Neural progenitor cell (in vitro differentiated cells): ENCODE measurements around the gene CTCF. TPM values are rescaled to one million over a fixed set of nuclear protein-coding genes. Genes with fewer than 3 reads are reported as not detected.
A peak's percentile ranks its signal among the peaks of the same experiment; 100 is the strongest.

Experiments used
- DNase-seq: peaks from one replicate; pipeline ENCODE4 v3.0.0-alpha.2; 2016; ENCODE audit warnings: low spot score
- H2AFZ ChIP-seq: fragments of 200-600 bp; sonication (generic); replicated peaks from 2 replicates; pipeline ENCODE4 v1.6.1; 2016; ENCODE audit warnings: antibody characterized with exemption
- H3F3A ChIP-seq: fragments of 200-600 bp; sonication (generic); 2 replicates; pipeline ENCODE4 v1.6.1; 2016; ENCODE audit warnings: antibody characterized with exemption, low read depth
- H3K27ac ChIP-seq: fragments of 200-600 bp; sonication (generic); 2 replicates; pipeline ENCODE4 v1.5.1; 2016; ENCODE audit warnings: mild to moderate bottlenecking
- H3K27me3 ChIP-seq: fragments of 200-600 bp; sonication (generic); 2 replicates; pipeline ENCODE4 v1.6.1; 2016; ENCODE audit warnings: mild to moderate bottlenecking, moderate library complexity
- H3K36me3 ChIP-seq: fragments of 200-600 bp; sonication (generic); 2 replicates; pipeline ENCODE4 v1.5.1; 2016
- H3K4me1 ChIP-seq: fragments of 200-600 bp; sonication (generic); 2 replicates; pipeline ENCODE4 v1.6.1; 2016; ENCODE audit warnings: mixed run types
- H3K4me2 ChIP-seq: fragments of 200-600 bp; sonication (generic); 2 replicates; pipeline ENCODE4 v1.6.1; 2016
- H3K4me3 ChIP-seq: fragments of 200-600 bp; sonication (generic); 2 replicates; pipeline ENCODE4 v1.5.1; 2016
- H3K79me2 ChIP-seq: fragments of 200-600 bp; sonication (generic); 2 replicates; pipeline ENCODE4 v1.6.1; 2016; ENCODE audit warnings: low read depth
- H3K9ac ChIP-seq: fragments of 200-600 bp; sonication (generic); 2 replicates; pipeline ENCODE4 v1.6.1; 2016
- H3K9me3 ChIP-seq: fragments of 200-600 bp; sonication (generic); 2 replicates; pipeline ENCODE4 v1.5.1; 2016; ENCODE audit warnings: low read depth
- H4K20me1 ChIP-seq: fragments of 200-600 bp; sonication (generic); 2 replicates; pipeline ENCODE4 v1.6.1; 2016; ENCODE audit warnings: low read depth
- H3K27ac Mint-ChIP-seq: 3 replicates; pipeline ENCODE4 v1.8.0; 2021; ENCODE audit warnings: mixed read lengths
- H3K27me3 Mint-ChIP-seq: 2 replicates; pipeline ENCODE4 v1.8.0; 2022; ENCODE audit warnings: low read depth, mild to moderate bottlenecking, inconsistent platforms, moderate library complexity, mixed read lengths; ENCODE audit not compliant: insufficient read depth
- H3K36me3 Mint-ChIP-seq: 3 replicates; pipeline ENCODE4 v1.8.0; 2021; ENCODE audit warnings: mixed read lengths
- H3K4me1 Mint-ChIP-seq: 3 replicates; pipeline ENCODE4 v1.8.0; 2021; ENCODE audit warnings: mixed read lengths
- H3K4me3 Mint-ChIP-seq: 3 replicates; pipeline ENCODE4 v1.8.0; 2021; ENCODE audit warnings: mild to moderate bottlenecking, moderate library complexity, mixed read lengths
- H3K9me3 Mint-ChIP-seq: 3 replicates; pipeline ENCODE4 v1.8.0; 2020; ENCODE audit warnings: mixed read lengths
- EZH2 ChIP-seq: fragments of 200-600 bp; sonication (generic); IDR thresholded peaks from 2 replicates; pipeline ENCODE4 v1.6.1; 2017; ENCODE audit warnings: antibody characterized with exemption, mild to moderate bottlenecking, moderate library complexity
- EZH2phosphoT487 ChIP-seq: fragments of 200-600 bp; sonication (generic); IDR thresholded peaks from 2 replicates; pipeline ENCODE4 v1.6.1; 2017; ENCODE audit warnings: antibody characterized with exemption
- total RNA-seq: library from RNA; depleted of rRNA; stranded (reverse); fragments of >200 nt; gene quantifications from 2 replicates; pipeline ENCODE4 v1.2.3, GENCODE V29; 2015; ENCODE audit warnings: low replicate concordance
- TF ChIP-seq, protein P1 (sequence below): fragments of 200-600 bp; sonication (generic); IDR thresholded peaks from 2 replicates; pipeline ENCODE4 v1.5.1; 2017; ENCODE audit warnings: antibody characterized with exemption, mild to moderate bottlenecking

CTCF gene
- total RNA-seq, 1 donor from 2014 or later = 76.3 TPM

DNA sequence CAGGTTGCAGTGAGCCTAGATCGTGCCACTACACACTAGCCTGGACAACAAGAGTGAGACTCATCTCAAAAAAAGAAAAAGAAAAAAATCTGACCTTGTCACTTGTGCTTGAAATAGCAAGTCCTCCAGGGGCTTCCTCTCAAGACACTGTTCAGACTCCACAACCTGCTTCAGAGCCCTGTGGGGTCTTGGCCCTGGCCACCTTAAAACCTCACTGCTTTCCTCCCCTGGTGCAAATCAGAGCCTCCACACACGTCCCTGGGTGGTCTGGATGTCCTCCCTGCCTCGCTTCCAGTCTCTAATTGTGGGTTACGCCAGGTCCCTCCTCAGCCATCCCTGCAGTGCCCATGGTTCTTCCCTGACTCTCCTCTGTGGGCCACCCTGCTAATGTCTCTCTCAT lies 93.0 kb downstream of the CTCF start:
- no peak for DNase-seq
- H3K27me3 Mint-ChIP-seq = peaks cover 32% of the 10 kb centered on the region
- Histone ChIP-seq H2AFZ (no peak overlapping the region), H3K4me1 (peaks cover 10% of the 10 kb centered on the region), H3K36me3 (no peaks in the 10 kb centered on the region), H3K9ac (no peak overlapping the region), H4K20me1 (peaks cover 67% of the 10 kb centered on the region), H3K9me3 (no peaks in the 10 kb centered on the region), H3K27ac (no peak overlapping the region), H3F3A (peaks cover 10% of the 10 kb centered on the region), H3K79me2 (peaks cover 8% of the 10 kb centered on the region), H3K4me3 (no peak overlapping the region), H3K27me3 (peaks cover 33% of the 10 kb centered on the region), H3K4me2 (no peak overlapping the region)
- TF ChIP-seq, protein P1, sequence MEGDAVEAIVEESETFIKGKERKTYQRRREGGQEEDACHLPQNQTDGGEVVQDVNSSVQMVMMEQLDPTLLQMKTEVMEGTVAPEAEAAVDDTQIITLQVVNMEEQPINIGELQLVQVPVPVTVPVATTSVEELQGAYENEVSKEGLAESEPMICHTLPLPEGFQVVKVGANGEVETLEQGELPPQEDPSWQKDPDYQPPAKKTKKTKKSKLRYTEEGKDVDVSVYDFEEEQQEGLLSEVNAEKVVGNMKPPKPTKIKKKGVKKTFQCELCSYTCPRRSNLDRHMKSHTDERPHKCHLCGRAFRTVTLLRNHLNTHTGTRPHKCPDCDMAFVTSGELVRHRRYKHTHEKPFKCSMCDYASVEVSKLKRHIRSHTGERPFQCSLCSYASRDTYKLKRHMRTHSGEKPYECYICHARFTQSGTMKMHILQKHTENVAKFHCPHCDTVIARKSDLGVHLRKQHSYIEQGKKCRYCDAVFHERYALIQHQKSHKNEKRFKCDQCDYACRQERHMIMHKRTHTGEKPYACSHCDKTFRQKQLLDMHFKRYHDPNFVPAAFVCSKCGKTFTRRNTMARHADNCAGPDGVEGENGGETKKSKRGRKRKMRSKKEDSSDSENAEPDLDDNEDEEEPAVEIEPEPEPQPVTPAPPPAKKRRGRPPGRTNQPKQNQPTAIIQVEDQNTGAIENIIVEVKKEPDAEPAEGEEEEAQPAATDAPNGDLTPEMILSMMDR = no peak
- TF ChIP-seq EZH2phosphoT487 = no peak
- no peak for TF ChIP-seq EZH2
- H3K36me3 Mint-ChIP-seq = no peaks in the 10 kb centered on the region
- H3K4me1 Mint-ChIP-seq = peaks cover 10% of the 10 kb centered on the region
- peak overlapping the region; percentile 53 for H3K4me3 Mint-ChIP-seq
- H3K27ac Mint-ChIP-seq = no peak overlapping the region
- no peaks in the 10 kb centered on the region for H3K9me3 Mint-ChIP-seq

DNA sequence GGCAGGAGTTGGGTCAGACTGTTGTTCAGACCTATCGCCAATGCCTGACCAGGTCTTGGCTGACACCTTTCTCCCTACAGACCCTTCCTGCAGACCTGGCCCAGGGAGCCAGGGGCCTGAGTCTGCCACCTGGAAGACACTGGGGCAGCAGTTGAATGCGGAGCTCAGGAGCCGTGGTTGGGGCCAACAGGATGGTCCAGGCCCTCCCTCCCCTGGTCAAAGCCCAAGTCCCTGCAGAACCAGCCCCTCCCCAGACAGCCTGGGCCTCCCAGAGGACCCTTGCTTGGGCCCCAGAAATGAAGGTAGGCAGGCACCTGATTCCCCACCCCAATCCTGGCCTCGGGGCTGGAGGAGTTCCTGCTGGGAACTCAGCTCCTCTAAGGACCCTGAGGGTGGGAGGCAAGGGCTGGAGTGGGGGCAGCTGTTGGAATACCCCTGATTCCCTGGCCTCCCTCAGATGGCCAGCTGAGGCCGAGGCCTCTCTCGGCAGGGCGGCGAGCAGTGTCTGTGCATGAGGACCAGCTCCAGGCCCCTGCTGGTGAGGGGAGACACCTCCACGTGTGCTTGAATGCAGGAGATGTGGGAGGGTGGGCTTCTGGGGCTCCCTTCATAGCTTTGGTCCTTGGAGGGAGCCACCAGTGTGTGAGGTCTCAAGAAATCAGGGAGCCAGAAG lies 94.2 kb downstream of the CTCF start:
- H3K4me3 Mint-ChIP-seq = no peak overlapping the region
- no peak for DNase-seq
- Histone ChIP-seq H3K9ac (no peak overlapping the region), H3K4me2 (no peak overlapping the region), H3K4me1 (peaks cover 11% of the 10 kb centered on the region), H3K27ac (no peak overlapping the region), H4K20me1 (peaks cover 67% of the 10 kb centered on the region), H3K36me3 (no peaks in the 10 kb centered on the region), H3K27me3 (peaks cover 33% of the 10 kb centered on the region), H3K79me2 (peaks cover 8% of the 10 kb centered on the region), H2AFZ (no peak overlapping the region), H3F3A (peaks cover 19% of the 10 kb centered on the region), H3K9me3 (no peaks in the 10 kb centered on the region), H3K4me3 (no peak overlapping the region)
- H3K4me1 Mint-ChIP-seq = peaks cover 12% of the 10 kb centered on the region
- TF ChIP-seq, protein P1 = no peak
- TF ChIP-seq EZH2phosphoT487 (no peak), EZH2 (no peak)
- no peaks in the 10 kb centered on the region for H3K36me3 Mint-ChIP-seq
- no peak overlapping the region for H3K27ac Mint-ChIP-seq
- H3K9me3 Mint-ChIP-seq = no peaks in the 10 kb centered on the region
- H3K27me3 Mint-ChIP-seq = peaks cover 23% of the 10 kb centered on the region

DNA sequence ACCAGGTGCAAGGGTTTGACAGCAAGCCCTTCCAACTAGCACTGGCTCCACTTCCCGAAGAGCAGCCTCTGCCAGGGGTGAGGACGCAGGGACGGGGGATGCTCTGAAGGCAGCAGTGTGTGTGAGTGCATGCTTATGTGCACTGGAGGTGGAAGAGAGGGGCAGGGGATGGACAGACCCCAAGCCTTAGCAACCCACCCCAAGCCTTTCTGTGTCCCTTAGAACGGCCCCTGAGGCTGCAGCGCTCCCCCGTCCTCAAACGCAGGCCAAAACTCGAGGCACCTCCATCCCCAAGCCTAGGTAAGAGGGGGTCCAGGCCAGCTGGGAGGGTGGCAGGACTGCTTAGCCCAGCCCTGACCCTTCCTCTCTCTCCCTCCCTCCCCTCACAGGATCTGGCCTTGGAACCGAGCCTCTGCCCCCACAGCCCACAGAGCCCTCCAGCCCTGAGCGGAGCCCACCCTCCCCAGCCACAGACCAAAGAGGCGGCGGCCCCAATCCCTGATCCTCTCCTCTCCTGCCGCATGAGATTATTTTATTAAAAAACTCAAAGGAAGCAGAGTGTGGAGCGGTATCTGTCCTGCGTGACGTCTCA lies 94.8 kb downstream of the CTCF start:
- Histone ChIP-seq H3F3A (peaks cover 22% of the 10 kb centered on the region), H3K4me1 (peaks cover 15% of the 10 kb centered on the region), H3K4me2 (no peak overlapping the region), H3K27me3 (peaks cover 34% of the 10 kb centered on the region), H3K27ac (no peak overlapping the region), H3K4me3 (no peak overlapping the region), H3K36me3 (no peaks in the 10 kb centered on the region), H3K9me3 (no peaks in the 10 kb centered on the region), H3K79me2 (peaks cover 8% of the 10 kb centered on the region), H3K9ac (no peak overlapping the region), H4K20me1 (peaks cover 67% of the 10 kb centered on the region), H2AFZ (no peak overlapping the region)
- H3K36me3 Mint-ChIP-seq = no peaks in the 10 kb centered on the region
- peaks cover 18% of the 10 kb centered on the region for H3K27me3 Mint-ChIP-seq
- peaks cover 10% of the 10 kb centered on the region for H3K4me1 Mint-ChIP-seq
- H3K4me3 Mint-ChIP-seq = peak overlapping the region; percentile 10
- no peak overlapping the region for H3K27ac Mint-ChIP-seq
- DNase-seq = no peak
- H3K9me3 Mint-ChIP-seq = no peaks in the 10 kb centered on the region
- no peak for TF ChIP-seq EZH2
- TF ChIP-seq, protein P1 = no peak
- TF ChIP-seq EZH2phosphoT487 = no peak
